Activated CD4-positive, alpha-beta T cell treated with anti-CD3 and anti-CD28 coated beads for 1 hour (primary cell): ENCODE data around the gene PDE11A.

ENCODE experiments used
- DNase-seq: peaks from one replicate; pipeline ENCODE4 v3.0.0-alpha.2; 2020

The PDE11A gene

DNA sequence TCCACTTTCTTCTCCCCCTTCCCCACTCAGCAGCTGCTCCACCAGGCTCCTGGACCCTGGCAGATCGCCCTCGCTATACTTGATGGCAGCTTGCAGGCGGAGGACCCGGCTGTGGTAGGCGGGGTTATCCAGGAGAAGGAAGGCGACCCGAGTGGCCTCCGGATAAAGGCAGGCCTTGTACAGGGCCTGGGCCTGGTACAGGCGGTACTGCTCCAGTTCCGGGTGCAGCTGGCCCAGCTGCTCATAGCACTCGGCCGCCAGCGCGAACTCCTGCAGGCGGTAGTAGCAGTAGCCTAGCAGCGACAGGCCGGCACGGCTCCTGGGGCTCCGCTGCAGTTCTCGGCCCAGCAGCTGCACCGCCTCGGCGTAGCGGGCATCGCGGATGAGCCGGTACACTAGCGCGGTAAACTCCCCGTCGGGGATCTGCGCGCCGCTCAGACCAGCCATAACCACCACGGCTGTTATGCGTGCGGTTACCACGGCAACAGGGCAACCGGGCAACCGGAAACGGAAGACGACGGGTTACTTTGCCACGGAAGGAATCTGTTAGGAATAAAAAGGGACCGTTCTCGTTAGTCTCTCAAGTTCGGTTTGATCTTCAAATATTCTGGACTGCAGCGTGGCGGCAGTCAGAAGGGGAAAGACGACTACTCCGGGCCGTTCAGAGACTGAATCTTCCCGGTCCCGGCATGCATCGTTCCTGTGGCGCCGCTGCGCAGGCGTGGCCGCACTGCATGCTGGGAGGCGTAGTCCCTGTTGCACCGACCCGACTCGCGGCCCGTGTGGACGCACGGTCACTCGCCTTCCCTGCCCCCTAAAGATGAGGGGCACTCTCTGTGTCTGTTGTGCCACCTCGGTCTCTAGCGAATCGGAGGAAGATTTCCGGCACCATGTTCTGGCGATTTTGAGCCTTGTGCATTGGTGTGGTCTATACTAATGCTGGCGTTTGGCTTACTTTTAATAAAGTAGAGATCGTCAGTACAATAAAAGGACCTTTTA lies 454.0 kb downstream of the PDE11A start:
- peak; percentile 83 for DNase-seq

- DNase-seq, result no peak
Measured at GRCh38 chr2:177617849-177618248, 454.7 kb downstream of the PDE11A start.

DNA sequence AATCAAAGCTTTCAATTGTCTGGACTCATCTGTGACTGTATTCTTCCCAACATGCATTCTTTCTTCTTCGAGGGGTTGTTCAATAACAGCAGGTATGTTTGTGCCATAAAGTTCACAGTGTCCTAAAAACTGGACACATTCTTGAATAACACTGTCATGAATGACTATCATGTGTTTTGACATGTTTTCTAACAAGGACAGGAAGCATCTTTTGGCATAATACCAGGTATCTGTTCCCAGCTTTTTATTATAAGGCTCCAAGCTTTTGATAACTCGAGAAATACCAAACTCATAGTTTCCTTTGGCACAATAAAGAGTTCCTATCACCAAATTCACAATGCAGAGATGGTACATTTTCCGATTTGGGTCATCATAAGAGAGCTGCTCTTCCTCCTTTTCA lies 455.8 kb downstream of the PDE11A start:
- no peak for DNase-seq

DNA sequence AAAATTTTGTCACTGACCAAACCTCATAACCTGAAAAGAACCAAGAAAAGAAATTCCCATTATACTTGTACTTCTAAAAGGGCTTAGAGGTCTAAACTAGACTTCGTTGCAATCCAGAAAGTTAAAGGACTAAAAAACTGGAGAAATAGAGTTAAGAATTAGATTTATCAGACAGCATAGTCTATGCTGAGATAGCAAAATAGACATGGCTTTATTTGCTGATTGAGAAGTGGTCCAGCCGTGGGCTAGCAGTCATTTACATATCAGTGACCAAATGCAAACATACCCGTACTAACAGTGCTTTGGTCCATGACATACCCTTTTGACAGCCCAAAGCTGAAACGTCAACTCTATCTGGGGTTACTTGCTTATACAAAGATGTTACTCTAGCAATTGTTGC lies 456.5 kb downstream of the PDE11A start:
- no peak for DNase-seq

GRCh38 chr2:177612659-177613058 lies 459.9 kb downstream of the PDE11A start:
- DNase-seq, result no peak

DNA sequence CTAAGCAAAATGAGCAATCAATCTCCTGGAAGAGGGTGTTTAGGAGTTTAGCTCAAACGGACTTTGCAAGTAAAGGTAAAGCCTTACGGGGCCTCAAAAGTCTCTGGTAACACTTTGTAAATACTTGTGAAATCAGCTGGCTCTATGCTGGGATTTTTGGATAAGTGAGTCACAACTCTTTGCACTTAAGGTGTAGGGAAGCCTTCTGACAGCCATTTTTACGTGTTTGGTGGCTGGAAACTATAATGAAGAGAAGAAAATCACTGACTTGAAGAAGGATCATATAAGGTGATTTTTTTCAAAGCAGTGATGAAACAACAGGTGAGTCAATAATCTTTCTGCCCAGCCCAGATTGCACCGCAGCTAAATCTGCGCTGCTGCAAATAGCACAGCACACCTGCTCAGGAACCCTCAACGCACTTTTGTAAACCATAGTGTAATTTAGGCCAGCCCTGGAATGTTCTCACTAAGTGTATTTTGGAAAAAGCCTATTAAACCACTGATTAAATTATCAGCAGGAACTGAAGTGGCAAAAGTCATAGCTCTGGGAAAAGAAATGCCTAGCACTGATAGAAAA lies 461.2 kb downstream of the PDE11A start:
- no peak for DNase-seq

- DNase-seq, result no peak
Measured at GRCh38 chr2:177610813-177611212, 461.8 kb downstream of the PDE11A start.

GRCh38 chr2:177606636-177607035 lies 465.9 kb downstream of the PDE11A start:
- no peak for DNase-seq

- DNase-seq, result no peak
Measured at GRCh38 chr2:177604271-177605065, 468.1 kb downstream of the PDE11A start.

GRCh38 chr2:177603768-177604167 lies 468.8 kb downstream of the PDE11A start:
- DNase-seq, result no peak

DNA sequence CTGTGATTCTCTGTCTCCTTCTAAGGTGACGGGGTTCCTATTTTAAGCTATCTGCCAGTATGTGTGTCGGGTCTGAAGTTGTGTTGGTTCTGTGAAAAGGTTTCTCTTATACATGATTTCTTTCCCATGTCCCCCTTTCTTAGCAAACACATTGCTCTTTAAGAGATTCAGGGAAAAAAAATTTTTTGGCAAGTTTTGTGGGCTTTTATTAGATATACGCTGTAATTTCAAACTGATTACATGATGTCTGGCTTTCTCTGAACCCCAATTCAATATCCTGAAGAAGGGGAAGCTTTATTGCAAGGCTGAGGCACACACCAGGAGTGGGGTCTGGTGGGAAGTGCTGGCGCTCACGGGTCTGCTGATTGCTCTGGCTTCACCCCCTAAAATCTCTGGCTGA lies 469.4 kb downstream of the PDE11A start:
- no peak for DNase-seq

DNA sequence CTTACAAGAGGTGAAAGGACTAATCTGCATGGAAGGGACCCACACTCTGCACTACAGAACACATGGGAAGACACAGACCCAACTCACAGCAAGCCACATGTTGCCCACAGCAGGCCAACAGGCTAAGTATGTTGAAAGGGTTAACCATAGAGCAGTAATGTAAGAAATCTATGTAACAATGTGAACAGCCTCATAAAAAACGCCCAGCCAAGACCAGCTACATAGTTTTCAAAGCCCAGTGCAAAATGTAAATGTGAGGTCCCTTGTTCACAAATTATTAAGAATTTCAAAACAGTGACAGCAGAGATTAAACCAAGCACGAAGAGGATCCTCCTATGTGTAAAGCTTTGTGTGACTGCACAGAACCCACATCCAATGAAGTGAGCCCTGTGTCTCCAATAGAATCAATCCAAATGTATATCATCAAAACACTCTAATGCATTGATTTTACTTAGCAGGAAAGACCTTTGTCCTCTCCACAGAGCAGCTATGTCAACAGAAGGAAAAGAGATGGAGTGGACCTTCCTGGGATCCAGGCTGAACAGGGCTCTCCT lies 469.9 kb downstream of the PDE11A start:
- no peak for DNase-seq

DNA sequence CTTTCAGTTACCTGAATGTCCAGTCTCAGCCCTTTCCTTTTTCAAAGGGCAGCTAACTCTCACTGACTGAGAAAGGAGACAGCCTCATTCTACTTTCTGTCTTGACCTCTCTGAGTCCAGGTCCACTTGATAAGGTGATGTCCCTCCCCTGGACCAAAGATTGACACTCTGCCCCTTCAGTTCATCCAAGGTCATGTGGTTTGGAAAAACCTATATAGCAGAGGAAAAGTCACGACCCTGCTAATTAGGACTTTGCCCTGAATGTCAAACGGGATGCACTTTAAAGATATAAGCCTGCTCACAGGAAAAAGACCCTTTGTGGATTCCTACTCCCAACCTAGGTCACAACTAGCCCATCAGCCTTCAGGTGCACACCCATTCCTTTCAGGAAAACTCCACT lies 471.7 kb downstream of the PDE11A start:
- no peak for DNase-seq

GRCh38 chr2:177599956-177600355 lies 472.6 kb downstream of the PDE11A start:
- DNase-seq, result no peak

DNA sequence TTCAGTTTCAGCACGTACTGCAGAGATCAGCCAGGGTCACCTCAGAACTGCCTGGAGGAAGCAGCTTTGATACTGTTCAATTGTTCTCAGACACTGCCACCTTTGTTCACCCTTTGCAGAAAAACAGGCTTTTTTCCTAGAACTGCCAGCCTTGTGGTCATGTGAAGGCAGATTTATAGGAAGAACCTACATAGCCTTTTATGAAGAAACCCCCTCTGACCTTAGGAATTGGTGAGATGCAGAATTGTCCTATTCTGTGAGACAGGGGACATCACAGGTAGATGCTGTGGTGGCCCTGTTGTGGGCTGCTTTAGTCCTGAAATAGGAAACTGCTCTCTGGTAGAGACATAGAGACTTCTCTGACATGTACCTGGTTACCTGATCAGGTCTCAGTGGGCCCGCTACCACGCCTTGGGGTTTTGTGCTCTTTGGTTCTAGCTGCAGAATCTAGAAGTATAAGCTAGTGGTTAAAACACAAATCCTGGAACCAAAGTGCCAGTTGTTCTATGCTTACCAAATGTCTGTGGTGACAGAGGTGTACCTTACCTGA lies 473.4 kb downstream of the PDE11A start:
- no peak for DNase-seq

- DNase-seq, result no peak
Measured at GRCh38 chr2:177598326-177599138, 474.0 kb downstream of the PDE11A start.

DNA sequence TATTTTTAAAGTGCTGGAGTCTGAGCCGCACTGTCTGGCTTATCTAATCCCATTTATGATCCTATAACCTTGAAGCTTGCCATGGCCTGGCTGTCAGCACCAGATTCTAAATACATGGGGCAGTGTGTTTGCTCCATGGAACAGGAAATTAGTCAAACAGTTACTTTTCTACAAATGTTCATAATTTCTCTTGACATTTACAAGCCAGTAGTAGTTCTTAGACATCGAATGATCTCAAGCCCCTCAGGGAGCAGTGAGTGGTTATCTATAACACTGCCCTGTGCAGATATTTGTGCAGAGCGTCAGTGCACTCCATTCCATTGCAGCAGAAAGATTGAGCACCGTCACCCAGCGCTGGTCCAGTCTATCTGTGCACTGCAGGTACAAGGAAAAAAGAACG lies 474.8 kb downstream of the PDE11A start:
- no peak for DNase-seq

DNA sequence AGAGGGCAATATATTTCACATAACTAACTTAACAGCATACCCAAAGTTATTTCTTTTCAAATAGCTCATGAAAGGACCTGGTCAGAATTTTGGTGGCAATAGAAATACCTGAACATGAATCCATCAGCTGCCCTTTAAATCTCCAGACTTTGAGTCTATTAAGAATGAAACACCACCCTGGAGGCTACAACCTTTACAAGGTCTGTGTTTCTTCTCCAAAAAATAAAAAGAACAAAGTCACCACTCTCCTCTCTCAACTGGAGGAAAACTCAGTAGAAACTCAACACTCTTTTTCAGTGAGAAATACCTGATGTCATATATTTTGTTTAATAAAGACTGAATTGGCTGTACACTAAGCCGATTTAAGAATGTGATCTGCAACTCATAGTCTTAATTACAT lies 475.7 kb downstream of the PDE11A start:
- DNase-seq, result no peak

GRCh38 chr2:177595126-177595845 lies 477.3 kb downstream of the PDE11A start:
- DNase-seq, result no peak

DNA sequence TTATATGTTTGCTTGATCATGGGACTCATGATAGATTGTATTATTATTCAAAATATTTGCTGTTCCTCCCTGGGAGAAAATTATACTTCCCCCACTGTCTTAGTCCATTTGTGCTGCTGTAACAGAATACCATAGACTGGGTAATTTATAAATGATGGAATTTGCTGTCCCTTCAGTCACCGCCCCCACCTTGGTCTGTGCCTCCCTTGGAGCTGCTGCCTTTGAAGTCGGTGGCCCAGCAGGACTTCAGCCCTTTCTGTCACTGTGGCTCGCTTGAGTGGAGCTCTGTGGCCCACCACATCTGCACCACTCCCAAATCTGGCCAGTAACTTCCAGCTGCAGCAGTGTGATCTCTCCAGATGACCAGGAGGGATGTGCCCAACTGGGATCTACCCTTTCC lies 479.2 kb downstream of the PDE11A start:
- no peak for DNase-seq

GRCh38 chr2:177592945-177593344 lies 479.6 kb downstream of the PDE11A start:
- DNase-seq, result no peak
